Measurements from ENCODE around the gene JARID2.

DNA sequence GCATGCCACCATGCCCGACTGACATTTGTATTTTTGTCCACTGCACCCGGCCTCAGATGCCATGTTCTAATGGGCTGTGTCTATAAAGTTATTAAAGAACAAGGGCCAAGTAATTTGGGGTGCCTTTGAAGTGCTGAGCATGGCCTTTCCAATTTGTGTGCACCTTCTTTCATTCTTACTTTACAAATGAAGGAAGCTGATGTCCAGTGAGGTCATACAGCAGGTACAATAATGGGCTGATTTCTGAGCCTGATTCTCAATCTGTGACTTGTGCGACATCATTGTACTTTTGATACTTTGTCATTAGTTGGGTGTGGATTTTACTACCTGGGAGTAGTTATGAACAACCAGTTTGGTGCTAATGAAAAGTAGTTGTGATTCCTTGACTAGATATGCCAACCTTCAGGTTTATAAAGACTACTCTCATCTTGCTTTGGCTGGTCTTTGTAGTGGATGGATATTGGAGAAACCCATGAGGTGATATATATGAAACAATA lies 94.3 kb downstream of the JARID2 start:
- TF ChIP-seq, protein P1, sequence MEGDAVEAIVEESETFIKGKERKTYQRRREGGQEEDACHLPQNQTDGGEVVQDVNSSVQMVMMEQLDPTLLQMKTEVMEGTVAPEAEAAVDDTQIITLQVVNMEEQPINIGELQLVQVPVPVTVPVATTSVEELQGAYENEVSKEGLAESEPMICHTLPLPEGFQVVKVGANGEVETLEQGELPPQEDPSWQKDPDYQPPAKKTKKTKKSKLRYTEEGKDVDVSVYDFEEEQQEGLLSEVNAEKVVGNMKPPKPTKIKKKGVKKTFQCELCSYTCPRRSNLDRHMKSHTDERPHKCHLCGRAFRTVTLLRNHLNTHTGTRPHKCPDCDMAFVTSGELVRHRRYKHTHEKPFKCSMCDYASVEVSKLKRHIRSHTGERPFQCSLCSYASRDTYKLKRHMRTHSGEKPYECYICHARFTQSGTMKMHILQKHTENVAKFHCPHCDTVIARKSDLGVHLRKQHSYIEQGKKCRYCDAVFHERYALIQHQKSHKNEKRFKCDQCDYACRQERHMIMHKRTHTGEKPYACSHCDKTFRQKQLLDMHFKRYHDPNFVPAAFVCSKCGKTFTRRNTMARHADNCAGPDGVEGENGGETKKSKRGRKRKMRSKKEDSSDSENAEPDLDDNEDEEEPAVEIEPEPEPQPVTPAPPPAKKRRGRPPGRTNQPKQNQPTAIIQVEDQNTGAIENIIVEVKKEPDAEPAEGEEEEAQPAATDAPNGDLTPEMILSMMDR (IDR thresholded peaks at IDR 0.05), result no peak
- TF ChIP-seq POLR2A (IDR thresholded peaks at IDR 0.05) (no peak), POLR2AphosphoS5 (IDR thresholded peaks at IDR 0.05) (no peak)

All from breast epithelium (tissue), 3 donors.